ENCODE measurements around the gene SOX9.
A peak's percentile ranks its signal among the peaks of the same experiment; 100 is the strongest.
"Not testable (repeated sequence)": the region's sequence is repeated elsewhere in the genome, so short reads cannot be mapped to it uniquely, and the experiment has no call there.

SOX9 gene

DNA sequence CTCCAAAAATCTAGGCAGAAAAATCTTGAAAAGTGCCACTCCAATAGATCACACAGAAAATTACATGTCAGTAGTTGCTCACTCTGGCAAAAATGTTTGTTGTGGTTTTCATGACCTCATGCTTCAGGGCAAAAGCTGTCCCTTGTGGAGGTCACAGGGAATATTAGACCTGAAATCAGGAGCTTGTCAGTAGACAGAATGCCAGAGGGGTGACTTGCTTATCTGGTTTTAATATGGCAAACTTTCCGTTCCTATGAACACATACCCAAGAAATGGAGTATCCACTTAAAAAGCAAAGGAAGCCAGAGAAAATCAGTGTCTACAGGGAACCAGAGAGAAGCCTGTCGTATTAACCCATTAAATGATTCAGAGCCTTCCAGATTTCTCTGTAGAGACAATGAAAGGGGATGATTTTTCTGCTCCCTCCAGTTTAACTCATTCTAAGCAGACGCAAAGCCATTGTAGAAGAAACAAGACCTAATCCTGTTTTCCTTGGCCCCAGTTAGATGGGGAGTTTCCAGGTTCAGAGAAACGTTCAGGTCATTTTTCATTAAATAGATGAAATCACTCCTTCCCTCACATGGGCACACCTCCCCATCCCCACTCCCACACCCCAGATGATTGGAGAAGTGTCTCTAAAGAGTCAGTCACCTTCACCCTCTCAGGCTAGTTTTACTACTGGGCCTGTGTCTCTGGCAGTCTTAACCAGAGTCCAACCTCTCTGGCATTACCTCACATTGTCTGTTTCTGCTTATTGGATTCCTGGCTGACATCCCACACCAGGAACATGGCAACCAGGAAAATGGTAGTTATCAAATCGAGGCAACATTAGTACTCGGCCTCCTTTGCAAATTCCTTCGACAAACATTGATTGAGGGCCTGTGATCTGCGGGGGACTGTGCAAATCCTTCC is 6.0 kb downstream of the SOX9 start:
- DNase-seq, result no peak

DNA sequence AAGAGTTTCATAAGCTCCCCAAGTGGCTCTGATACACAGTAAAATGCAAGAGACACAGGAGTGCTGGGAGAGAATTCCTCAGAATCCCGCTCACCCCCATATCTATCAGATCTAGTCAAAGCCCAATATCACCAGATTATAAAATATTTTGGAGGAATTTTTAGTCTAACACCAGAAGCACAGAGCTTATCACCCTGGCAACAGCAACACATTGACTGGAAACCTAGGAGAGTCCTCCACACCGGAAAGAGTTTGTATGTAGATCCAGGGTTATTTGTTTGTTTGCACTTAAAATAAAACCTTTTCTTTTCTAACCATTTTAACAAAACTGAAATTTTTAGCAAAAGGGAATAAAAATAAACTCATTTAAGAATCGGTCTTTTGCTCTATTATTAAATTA is 7.2 kb downstream of the SOX9 start:
- no peak for DNase-seq

DNA sequence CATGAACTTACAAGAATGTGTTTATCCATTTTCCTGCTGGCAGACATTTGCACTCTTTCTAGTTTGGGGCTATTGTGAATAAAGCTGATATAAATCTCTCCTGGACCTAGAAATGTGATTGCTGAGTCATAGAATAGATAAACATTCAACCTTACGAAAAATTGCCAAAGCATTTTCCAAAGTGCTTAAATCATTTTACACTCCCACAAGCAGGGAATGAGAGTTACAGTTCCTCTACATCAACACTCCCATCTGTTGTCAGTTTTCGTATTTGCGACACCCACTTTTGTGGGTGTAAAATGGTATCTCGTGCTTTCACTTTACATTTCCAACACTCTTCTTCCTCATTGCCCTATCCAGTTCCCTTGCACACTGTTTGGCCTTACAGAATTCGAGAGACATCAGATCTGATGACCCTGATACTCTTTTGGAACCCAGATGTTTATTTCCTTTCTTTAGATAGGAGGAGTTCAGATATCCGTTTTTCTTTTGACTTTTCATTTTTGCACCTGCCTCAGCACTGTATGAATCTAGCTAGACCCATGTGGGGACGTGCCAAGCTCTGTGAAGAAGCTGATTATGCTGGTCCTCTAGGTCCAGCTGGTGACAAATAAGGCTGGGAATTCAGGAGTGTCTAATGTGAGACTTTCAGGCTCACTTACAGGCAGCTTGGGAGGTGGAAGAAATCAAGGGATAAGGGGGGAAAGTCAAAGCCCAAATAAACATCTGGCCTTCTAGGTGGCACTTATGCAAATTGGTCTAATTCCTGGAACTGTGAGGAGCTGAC is 14.0 kb downstream of the SOX9 start:
- DNase-seq, result no peak

DNA sequence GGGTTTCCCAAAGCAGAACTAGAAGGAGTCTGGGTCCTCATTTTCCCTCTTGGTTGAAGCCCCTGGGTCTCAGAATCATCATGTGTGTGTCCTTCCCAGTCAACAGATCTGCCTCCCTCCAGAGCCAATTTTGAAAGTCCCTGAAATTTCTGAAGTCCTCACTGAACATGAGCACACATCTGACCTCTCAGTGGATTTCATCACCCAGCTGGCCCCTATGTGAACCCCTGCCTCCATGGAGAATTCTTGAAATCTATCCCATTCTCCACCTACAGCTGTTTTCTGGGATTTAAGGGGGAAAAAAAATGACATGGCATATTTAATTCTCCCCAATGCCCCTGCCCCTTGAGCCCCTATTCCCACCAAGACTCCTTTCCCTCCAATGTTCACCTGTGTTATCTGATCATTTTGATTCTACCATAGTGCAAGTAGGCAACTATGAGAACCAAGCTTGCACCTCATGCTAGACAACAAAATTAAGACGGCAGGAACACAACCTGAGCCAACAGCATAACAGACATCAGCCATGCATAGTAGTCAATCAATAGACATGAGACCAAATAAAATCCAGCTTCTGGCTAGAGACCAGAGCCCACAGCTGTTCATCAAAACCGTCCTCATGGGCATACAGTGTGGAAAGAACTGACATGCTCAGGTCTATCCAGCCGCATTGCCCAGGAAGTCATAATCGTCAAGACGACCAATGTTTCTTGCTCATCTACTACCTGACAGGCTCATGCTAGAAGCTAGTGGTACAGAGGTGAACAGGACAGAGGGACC is 14.9 kb downstream of the SOX9 start:
- DNase-seq, result no peak

DNA sequence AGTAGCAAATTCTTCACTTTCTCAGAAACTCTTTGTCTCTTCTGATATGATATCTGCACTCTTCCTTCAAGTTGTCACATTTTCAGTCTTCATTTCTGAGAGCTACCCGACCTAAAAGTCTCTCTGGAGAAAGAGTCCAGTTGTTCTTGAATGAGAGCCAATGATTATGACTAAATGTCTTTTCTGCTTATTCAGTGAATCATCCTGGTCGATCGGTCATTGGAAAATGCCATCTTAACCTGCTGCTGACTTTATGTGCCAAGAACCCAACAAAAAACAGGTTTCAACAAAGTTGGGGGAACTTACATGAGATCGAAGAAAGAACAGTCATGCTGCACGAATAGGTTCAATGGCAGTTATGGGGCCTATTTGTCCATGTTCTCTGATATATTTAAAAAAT is 15.9 kb downstream of the SOX9 start:
- peak; percentile 40 for DNase-seq

DNA sequence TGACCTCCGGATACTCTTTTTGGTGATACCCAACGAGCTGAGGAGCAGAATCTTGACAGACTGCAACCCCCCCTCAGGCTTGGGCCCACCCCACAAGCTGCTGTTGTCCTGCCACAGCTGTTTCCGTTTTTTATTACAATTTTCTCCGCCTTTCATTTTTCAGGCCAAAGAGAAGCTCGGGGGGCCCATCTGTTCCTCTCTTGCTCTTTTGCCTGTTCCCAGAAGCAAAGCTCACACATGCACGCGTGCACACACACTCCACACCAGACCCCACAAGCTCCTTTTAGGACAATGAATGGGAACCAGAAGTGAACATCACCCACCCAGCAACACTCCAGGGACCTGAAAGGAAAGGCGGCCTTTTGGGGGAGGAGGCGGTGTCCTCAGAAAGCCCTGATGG is 16.3 kb downstream of the SOX9 start:
- no peak for DNase-seq

DNA sequence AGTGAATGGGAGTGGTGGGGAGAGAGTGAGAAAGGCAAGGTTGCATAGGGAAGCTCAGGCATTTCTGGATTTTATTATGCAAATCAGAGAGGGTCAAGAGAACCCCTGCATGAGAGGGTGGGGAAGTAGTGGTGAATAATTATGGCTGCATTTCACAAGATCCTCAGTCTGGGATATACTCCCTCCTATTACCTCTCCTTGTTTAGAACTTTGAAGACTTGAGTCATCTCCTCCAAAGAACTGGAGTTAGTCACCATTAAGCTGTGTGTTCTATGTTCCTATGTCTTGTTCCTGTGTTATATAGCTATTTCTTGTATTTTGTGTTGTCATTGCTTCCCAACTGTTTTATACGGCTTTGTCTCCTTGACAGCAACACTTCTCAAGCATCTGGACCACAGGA is 18.4 kb downstream of the SOX9 start:
- no peak for DNase-seq

DNA sequence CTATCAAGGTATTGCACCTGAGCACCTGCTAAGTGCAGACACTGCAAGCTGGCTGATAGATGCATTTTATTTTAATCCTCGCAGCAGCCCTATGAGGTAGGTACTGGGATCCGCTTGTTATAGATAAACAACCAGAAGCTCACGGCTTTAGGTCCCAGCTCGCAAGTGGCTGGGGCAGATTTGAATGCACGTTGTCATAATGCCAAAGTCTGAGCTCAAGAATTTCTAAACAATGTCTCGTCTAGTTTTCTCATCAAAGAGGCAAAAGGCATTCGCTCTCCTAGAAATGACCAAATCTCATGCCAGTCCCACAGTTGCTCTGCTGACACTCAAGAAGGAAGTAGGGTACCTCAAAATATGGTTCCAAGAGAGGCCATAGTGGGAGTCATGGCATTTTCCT is 20.5 kb downstream of the SOX9 start:
- DNase-seq, result no peak

DNA sequence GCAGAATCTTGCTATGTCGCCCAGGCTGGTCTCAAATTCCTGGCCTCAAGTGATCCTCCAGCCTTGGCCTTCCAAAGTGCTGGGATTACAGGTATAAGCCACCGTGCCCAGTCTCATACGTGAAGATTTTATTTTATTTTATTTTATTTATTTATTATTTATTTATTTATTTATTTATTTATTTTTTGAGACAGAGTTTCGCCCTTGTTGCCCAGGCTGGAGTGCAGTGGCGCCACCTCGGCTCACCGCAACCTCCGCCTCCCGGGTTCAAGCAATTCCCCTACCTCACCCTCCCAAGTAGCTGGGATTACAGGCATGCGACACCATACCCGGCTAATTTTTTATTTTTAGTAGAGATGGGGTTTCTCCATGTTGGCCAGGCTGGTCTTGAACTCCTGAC is 21.3 kb downstream of the SOX9 start:
- DNase-seq, result not testable (repeated sequence)

DNA sequence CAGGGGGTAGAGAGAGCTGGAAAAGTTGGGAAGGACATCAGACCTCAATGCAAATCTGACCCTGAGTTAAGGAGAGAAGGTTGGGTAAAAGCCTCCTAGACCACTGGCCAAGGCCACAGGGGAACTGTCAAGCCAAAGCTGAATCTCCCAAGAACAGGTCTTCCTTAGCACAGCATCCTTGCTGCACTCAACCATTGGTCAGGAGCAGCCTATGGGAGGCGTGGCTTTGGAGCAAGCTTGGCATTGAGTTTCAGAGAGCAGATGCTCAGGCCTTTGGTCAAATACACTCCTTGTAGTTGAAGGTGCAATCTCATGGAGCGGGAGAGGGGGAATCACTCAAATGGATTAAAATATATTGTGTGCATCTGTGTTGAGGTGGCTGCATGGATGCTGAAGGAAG is 21.8 kb downstream of the SOX9 start:
- no peak for DNase-seq

DNA sequence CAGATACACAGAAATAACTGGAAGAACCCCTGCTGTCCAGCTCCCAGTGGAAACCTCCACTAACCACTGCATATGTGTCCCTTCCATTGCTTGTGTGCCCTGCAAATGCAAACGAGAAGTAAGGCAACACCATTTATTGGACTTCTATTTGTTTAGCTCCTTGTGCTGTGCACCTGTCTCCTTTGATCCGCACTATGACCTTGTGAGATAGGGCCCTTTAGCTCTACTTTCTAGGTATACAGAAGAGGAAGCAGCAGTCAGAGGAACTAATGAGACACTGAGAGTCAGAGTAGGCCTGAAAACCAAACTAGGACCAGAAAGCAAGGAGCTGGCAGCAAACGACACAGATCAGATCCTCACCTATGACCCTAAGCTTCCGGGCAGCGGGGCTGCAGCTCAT is 22.4 kb downstream of the SOX9 start:
- no peak for DNase-seq

DNA sequence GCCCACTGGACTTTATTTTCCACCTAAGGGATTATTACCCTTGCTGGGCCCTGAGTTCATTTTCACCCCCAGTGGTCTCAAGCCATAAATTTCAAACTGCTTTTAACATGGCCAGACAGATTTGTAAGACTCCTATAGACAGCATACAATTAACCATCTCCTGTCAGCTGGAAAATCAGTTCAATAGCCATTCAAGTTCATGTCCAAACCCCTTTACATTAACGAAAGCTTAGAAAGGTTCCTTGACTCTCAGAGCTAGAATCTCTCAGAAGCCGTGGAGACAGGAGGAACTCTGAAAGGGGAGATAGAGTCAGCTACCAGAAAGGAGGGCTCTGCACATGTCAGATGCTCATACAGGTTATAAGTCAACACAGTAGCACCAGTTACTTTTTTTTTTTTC is 23.3 kb downstream of the SOX9 start:
- DNase-seq, result no peak

DNA sequence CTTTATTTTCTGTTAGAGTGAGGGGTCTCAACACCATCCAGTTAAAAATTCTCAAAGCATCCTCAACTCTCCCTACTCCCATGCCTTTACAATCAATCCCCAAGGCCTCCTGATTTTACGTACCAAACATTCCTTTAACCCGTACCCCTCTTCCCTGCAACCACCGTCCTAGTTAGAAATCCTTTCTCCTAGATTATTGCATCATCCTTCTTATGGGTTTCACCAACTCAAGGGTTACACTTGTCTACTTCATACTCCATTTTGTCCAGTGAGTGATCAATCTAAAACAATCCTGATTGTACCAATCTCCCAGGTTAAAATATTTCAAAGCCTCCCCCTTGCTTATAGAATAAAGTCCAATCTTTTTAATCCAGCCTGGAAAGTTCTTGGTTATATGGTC is 24.7 kb downstream of the SOX9 start:
- DNase-seq, result no peak

DNA sequence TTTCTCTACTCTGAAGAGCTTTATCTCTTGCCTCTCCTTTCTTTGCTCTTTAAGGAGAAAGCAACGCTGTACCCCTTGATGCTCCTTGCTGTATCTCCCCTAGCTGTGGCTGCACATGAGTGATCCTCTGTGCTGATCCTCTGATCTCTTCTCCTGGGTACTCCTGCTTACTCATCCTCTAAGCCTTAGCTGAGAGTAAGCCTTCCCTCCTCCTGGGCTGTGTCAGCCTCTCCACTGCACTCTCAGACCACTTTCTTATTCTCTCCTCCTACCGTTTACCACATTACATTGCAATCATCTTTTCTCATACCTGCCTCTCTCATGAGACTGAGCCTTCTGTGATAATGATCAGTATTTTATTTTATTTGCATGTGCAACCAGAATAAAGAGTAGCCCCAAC is 25.1 kb downstream of the SOX9 start:
- DNase-seq, result no peak

DNA sequence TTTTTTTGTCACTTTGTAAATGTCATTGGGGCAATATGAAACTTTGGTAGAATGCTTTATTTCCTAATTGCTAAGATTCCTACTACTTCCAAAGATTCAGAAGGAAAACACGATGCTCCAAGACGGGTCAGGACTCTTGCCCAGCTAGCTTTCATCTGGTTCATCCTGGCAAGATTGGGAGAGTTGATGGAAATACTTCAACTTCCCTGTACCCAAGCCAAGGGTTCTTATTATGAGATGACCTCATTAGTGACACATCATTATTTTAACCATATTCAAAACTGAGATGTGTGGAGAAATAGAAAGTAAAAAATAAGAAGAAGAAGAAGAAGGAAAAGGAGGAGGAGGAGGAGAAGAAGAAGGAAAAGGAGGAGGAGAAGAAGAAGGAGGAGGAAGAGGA is 25.6 kb downstream of the SOX9 start:
- no peak for DNase-seq

DNA sequence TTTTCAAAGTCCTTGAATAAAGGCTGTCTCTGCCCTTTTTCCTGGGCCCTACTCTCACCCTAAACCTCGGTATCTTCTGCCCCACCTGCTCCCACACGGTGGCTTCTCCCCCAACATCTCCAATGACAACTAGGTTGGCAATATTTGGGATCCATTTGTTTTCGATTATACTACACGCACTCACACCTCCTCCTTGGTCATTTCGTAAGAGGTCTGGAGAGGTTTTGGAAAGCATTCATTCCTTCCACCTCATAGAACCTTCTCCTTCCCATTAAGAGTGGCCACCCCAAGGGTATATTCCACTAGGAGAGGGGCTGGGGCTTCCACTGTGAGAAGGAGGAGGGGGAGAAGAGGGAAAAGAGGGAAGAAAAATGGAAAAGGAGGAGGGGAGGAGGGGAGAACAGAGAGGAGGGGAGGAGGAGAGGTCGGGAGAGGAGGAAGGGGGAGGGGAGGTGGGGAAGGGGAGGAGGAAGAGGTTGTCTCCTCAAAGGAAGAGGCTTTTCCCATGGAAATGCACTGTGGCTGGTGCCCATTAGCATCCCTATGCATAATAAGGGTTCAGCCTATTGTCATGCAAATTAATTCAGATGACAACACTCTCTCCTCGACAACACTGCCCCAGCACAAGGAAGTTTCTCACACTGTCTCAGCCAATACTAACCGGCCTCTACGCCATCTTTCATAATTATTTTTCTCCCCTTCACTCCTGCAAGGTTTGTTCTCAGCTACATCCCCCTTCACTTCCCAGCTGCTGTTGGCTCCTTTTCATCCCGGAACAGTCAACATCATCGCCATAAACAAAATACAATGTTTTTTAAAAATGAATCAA is 30.0 kb downstream of the SOX9 start:
- DNase-seq, result no peak

DNA sequence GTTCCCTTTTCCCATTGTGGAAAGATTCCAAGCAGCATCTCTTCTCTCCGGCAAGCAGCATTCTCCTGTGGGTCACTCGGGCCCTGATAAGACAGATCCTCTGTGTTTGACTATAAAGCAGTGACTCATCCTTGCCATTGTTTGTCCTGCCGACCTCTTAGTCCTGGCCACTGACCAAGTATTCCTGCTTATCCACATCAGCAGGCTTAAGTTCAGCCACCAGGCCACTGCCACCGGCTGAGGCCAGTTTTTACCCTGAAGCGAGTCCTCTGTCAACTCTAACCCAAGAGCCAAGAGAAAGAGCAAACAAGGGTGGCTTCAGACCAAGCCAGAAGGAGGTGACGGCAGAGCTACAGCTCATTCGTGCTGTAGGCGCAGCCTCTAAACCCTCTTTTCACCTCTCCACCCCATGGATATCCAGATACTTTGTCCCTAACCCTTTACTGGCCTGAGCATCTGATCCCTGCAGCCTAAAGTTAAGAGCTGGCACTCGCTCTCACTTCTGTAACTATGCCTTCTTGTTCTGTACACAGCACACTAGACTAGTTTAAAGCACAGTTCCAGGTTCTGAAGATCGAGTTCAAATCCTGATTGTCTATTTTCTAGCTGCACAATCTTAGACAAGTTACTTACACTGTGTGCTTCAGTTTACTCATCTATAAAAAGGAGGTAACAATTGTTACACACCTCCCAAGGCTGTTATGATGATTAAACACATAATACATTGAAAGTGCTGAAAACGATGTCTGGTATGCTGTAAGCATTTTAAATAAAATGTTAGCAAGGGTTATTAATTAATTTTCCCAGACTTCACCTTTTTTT is 31.0 kb downstream of the SOX9 start:
- DNase-seq, result peak; percentile 13

DNA sequence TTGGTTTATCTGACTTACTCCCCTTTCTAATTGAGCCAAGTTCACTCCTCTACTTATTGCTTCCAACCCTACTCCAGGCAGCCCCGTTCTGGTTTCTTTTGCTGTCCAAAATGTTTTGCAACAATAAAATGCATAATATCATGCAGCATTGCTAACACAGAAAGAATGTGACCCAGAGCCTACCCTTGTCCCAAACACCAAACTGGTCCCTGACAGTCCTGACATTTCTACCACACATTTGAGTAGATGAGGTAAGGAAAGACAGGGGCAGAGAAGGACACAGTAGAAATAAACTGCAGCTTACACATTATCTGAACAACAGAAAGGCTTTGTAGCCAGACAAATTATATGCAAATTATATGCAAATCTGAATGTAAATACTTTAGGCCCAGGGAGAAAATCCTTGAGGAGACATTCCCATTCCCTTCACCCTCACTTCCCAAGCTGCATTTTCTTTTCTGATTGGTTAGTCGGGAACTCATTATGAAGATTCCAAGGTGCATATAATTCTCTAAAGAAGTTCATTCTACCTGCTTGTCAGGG is 31.6 kb downstream of the SOX9 start:
- no peak for DNase-seq

DNA sequence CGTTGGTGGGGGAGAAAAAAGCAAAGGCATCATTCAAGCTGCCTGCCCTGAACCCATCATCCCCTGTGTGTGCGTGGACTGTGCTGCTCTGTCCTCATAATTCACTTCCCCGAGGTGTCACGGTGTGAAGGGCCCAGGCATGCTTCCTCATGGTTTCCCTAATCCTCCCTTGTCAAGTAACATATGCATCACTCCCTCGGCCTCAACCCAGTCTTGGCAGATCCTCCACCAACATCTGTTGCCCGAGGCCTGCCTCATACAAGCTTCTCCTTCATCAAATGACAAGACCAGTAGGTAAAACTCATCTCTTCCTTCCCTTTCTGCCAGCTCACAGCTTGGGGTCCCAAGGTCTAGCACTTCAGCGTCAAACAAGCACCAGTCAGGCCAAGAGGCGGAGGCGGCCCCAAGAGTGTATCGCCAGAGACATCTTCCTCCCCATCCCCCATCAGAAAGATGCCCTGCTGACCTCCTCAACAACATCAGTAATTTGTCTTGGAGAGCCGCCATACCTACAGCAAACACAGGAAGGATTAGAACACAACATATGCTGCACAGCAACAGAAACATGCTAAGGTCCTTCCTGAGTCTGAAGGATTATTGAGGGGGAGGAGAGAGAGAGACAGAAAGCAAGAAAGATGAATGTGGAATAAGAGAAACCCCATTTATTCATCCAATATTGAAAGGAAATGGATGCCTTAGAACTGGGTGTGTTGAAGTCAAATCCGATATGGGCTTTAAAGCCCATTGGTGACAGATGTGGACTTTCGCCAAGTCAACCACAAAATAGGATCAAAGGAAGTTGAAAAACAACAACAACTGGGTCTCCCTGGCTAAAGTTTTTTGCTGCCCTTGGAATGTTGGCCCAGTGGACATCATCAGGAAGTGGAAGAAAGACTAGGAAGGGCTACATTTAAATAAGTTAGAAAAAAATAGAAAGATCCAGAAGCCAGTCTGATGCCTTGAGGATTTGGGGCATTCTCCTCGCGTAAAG is 38.4 kb downstream of the SOX9 start:
- DNase-seq, result no peak

DNA sequence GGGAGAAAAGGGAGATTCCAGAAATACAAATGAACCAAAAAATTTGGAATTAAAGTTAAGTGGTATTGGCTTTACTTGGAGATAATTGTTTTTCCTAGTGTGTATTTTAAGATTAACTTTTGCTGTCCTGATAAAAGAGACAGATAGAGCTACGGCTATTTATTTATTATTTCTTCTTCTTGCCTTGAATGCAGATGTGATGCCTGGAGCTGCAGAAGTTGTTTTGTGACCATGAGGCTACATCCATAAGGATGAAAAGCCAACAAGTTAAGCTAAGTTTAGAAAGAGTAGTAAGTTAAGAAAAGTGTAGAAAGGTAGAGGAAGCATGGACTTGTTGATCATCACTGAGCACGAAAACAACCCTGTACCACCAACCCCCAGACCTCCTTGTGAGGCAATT is 41.7 kb downstream of the SOX9 start:
- DNase-seq, result no peak
